Activated CD4-positive, alpha-beta T cell treated with anti-CD3 and anti-CD28 coated beads, Interleukin-2, amount 50 U/mL, for 48 hours (primary cell): ENCODE data around the gene PMF1.
"Not testable (repeated sequence)": the region's sequence is repeated elsewhere in the genome, so short reads cannot be mapped to it uniquely, and the experiment has no call there.

ENCODE experiments used
- DNase-seq, 2 experiments: peaks; one replicate each; pipeline ENCODE4 v3.0.0-alpha.2; 2020

PMF1 gene

GRCh38 chr1:156198831-156199349, 13.9 kb upstream of the PMF1 start:
- peak; percentile 44 to 58 for DNase-seq

- DNase-seq, result no peak
Measured at GRCh38 chr1:156200044-156200443, 12.8 kb upstream of the PMF1 start.

DNA sequence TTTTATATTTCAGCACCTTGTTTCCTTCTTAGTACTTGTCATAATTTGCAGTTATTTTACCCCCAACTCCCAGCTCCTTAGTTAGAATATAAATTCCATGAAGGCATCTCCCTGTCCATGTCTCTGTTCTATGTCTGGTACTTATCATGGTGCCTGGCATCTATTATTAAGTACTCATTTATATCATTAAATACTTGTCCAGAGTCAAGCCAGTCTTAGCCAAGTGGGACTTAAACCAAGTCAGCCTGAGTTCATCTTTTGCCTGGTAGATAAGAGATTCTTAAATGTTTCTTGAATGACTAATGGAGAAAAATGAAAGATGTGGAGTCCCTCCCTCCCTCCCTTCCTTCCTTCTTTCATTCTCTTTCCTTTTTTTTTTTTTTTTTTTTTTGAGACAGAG, 9.5 kb upstream of the PMF1 start:
- DNase-seq, result no peak

- DNase-seq, result no peak
Measured at GRCh38 chr1:156204686-156205085, 8.1 kb upstream of the PMF1 start.

- DNase-seq, result no peak
Measured at GRCh38 chr1:156211243-156211642, 1.6 kb upstream of the PMF1 start.

- DNase-seq, result no peak
Measured at GRCh38 chr1:156212130-156212529, 677 bp upstream of the PMF1 start.

GRCh38 chr1:156213644-156213966, 798 bp downstream of the PMF1 start:
- DNase-seq, result no peak

GRCh38 chr1:156214024-156214748, 1.4 kb downstream of the PMF1 start:
- no peak for DNase-seq

GRCh38 chr1:156216361-156217086, 3.7 kb downstream of the PMF1 start:
- not testable (repeated sequence) for DNase-seq

DNA sequence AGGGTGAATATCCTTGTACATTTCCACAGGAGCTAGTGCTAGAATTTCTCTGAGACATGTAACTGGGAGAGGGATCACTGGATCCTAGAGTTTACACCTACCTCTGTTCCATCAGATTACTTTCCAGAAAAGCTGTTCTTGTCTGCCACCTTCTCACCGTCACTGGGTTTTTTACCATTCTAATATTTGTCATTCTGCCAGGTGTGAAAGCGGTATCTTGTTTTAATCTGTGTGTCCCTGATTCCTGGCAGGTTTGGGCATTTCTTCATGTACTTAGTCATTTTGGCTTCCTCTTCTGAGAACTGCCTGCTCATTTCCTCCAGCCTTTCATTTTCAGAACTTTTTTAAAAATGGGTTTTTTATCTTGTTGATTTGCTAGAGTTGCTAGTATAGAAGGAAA, 5.1 kb downstream of the PMF1 start:
- no peak for DNase-seq

- no peak for DNase-seq
Measured at GRCh38 chr1:156220226-156220625, 7.4 kb downstream of the PMF1 start.

- DNase-seq, result peak in 1 of 2 experiments; percentile 53
Measured at GRCh38 chr1:156221986-156222692, 9.3 kb downstream of the PMF1 start.

- DNase-seq, result no peak
Measured at GRCh38 chr1:156225677-156226014, 12.8 kb downstream of the PMF1 start.

- peak in 1 of 2 experiments; percentile 52 for DNase-seq
Measured at GRCh38 chr1:156226116-156226538, 13.3 kb downstream of the PMF1 start.

GRCh38 chr1:156226782-156227181, 14.0 kb downstream of the PMF1 start:
- DNase-seq, result no peak

- DNase-seq, result no peak
Measured at GRCh38 chr1:156228501-156228900, 15.7 kb downstream of the PMF1 start.

GRCh38 chr1:156229809-156230472, 17.1 kb downstream of the PMF1 start:
- no peak for DNase-seq

- DNase-seq, result no peak
Measured at GRCh38 chr1:156230473-156230837, 17.6 kb downstream of the PMF1 start.

DNA sequence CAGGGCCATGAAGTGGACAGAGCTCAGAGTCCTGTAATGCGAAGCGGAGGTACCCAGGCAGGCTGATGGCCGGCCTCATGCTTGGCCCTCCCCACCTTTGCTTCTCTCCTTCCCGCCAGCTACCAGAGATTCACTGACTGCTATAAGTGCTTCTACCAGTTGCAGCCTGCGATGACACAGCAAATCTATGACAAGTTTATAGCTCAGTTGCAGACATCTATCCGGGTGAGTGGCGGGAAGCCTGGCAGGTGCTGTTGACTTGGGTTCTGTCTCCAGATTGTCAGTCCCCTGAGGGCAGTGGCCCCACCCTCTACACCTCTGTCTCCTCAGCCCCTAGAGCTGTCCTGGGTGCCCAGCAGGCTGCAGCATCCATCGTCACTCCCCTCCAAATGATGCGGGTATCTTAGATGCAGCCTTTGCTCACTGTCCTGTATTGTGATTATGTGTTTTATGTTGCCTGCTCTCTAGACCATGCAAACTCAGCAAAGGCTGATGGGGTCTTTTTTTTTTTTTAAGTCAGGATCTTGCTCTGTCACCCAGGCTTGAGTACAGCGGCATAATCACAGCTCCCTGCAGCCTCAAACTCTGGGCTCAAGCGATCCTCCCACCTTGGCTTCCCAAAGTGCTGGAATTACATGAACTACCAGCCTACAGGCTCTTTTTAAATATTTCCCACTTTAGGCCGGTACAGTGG, 19.5 kb downstream of the PMF1 start:
- DNase-seq, result no peak

DNA sequence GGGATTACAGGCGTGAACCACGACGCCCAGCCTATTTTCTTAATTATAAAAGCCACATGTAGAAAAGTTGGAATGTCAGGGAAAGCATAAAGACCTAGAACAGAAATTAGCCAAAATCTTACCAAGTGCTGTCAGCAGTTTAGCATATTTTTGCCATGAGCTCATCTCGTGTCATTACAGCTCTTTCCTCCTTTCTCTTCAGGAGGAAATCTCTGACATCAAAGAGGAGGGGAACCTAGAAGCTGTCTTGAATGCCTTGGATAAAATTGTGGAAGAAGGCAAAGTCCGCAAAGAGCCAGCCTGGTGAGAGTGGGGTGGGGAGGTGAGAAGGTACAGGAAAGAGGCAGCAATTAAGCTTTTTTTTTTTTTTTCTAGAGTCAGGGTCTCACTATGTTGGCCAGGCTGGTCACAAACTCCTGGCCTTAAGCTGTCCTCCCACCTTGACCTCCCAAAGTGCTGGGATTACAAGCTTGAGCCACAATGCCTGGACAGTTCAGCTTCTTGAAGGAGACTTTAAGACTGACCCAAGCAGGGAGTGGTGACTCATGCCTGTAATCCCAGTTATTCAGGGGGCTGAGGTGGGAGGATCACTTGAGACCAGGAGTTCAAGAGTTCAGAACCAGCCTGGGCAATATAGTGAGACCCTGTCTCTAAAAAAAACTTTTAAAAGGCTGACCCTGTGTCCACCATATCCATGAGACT, 20.8 kb downstream of the PMF1 start:
- no peak for DNase-seq

DNA sequence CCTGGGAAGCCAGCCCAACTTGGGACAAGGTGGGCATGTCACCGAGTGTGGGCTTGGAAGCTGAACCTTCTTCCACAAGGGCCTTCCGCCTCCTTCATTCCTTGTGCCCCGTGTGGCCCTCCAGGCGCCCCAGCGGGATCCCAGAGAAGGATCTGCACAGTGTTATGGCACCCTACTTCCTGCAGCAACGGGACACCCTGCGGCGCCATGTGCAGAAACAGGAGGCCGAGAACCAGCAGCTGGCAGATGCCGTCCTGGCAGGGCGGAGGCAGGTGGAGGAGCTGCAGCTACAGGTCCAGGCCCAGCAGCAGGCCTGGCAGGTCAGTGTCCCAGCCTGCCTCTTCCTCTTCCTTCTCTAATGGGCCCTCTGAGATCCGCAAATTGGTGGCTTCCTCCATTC, 23.4 kb downstream of the PMF1 start:
- no peak for DNase-seq

DNA sequence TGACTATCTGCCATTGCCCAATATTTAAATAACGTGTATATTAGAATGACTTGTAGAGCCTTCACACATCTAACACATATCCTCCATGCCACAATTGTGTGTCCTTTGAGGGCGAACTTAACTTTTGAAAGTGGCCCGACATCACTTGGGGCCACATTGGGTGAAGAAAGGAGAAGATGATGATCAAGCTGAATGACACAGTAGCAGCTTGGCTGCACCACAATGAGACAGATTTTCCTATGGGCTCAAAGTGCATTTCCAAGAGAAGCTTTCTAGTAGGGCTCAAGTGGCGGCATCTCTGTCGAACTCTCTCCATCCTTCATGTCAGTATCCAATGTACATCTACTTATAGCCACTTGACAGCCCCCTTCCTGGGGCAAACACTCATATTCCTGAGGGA, 25.4 kb downstream of the PMF1 start:
- DNase-seq, result no peak
